ENCODE data around the gene SEPTIN3.
"Not testable (repeated sequence)": the region's sequence is repeated elsewhere in the genome, so short reads cannot be mapped to it uniquely, and the experiment has no call there.

SEPTIN3 gene

GRCh38 chr22:41948142-41948541, 21.1 kb upstream of the SEPTIN3 start:
- no peak overlapping the region for H3K4me3 ChIP-seq (ENCODE audit: low read length)
- H3K9ac ChIP-seq (ENCODE audit: low read length): no peak overlapping the region
- H3K27ac ChIP-seq (ENCODE audit: low read depth, low read length): no peak overlapping the region
- H3K4me1 ChIP-seq (ENCODE audit: control insufficient read depth, insufficient read depth, low read length): peaks cover 5% of the 10 kb centered on the region
- no peaks in the 10 kb centered on the region for H3K27me3 ChIP-seq (ENCODE audit: control insufficient read depth, insufficient read depth, low read length)
- no peaks in the 10 kb centered on the region for H3K36me3 ChIP-seq (ENCODE audit: control insufficient read depth, insufficient read depth, low read length)

GRCh38 chr22:41948928-41949296, 20.3 kb upstream of the SEPTIN3 start:
- H3K27me3 ChIP-seq (ENCODE audit: control insufficient read depth, insufficient read depth, low read length); H3K9ac ChIP-seq (ENCODE audit: low read length); H3K4me1 ChIP-seq (ENCODE audit: control insufficient read depth, insufficient read depth, low read length); H3K4me3 ChIP-seq (ENCODE audit: low read length); H3K36me3 ChIP-seq (ENCODE audit: control insufficient read depth, insufficient read depth, low read length); H3K27ac ChIP-seq (ENCODE audit: low read depth, low read length): not testable (repeated sequence)

- no peak overlapping the region for H3K27ac ChIP-seq (ENCODE audit: low read depth, low read length)
- H3K4me3 ChIP-seq (ENCODE audit: low read length): no peak overlapping the region
- H3K36me3 ChIP-seq (ENCODE audit: control insufficient read depth, insufficient read depth, low read length): no peaks in the 10 kb centered on the region
- peaks cover 5% of the 10 kb centered on the region for H3K4me1 ChIP-seq (ENCODE audit: control insufficient read depth, insufficient read depth, low read length)
- H3K9ac ChIP-seq (ENCODE audit: low read length): no peak overlapping the region
- no peaks in the 10 kb centered on the region for H3K27me3 ChIP-seq (ENCODE audit: control insufficient read depth, insufficient read depth, low read length)
Observed at GRCh38 chr22:41949297-41949965, 19.8 kb upstream of the SEPTIN3 start.

- no peaks in the 10 kb centered on the region for H3K4me1 ChIP-seq (ENCODE audit: control insufficient read depth, insufficient read depth, low read length)
- no peaks in the 10 kb centered on the region for H3K36me3 ChIP-seq (ENCODE audit: control insufficient read depth, insufficient read depth, low read length)
- H3K9ac ChIP-seq (ENCODE audit: low read length): no peak within 1 kb of the TSS
- no peak within 1 kb of the TSS for H3K4me3 ChIP-seq (ENCODE audit: low read length)
- no peak within 1 kb of the TSS for H3K27ac ChIP-seq (ENCODE audit: low read depth, low read length)
- no peaks in the 10 kb centered on the region for H3K27me3 ChIP-seq (ENCODE audit: control insufficient read depth, insufficient read depth, low read length)
Observed at GRCh38 chr22:41951898-41952474, 17.3 kb upstream of the SEPTIN3 start, which contains the start of gene SMIM45. Gene SMIM45 (plus strand): TSS chr22:41952150.

- H3K36me3 ChIP-seq (ENCODE audit: control insufficient read depth, insufficient read depth, low read length): no peaks in the 10 kb centered on the region
- no peak overlapping the region for H3K9ac ChIP-seq (ENCODE audit: low read length)
- no peaks in the 10 kb centered on the region for H3K4me1 ChIP-seq (ENCODE audit: control insufficient read depth, insufficient read depth, low read length)
- no peak overlapping the region for H3K27ac ChIP-seq (ENCODE audit: low read depth, low read length)
- H3K4me3 ChIP-seq (ENCODE audit: low read length): no peak overlapping the region
- no peaks in the 10 kb centered on the region for H3K27me3 ChIP-seq (ENCODE audit: control insufficient read depth, insufficient read depth, low read length)
Observed at GRCh38 chr22:41952713-41953112, 16.5 kb upstream of the SEPTIN3 start.

- Histone ChIP-seq H3K4me1 (ENCODE audit: control insufficient read depth, insufficient read depth, low read length) (no peaks in the 10 kb centered on the region), H3K27ac (ENCODE audit: low read depth, low read length) (no peak overlapping the region), H3K36me3 (ENCODE audit: control insufficient read depth, insufficient read depth, low read length) (no peaks in the 10 kb centered on the region), H3K9ac (ENCODE audit: low read length) (no peak overlapping the region), H3K27me3 (ENCODE audit: control insufficient read depth, insufficient read depth, low read length) (peaks cover 5% of the 10 kb centered on the region), H3K4me3 (ENCODE audit: low read length) (no peak overlapping the region)
Observed at GRCh38 chr22:41957941-41958556, 11.2 kb upstream of the SEPTIN3 start.

DNA sequence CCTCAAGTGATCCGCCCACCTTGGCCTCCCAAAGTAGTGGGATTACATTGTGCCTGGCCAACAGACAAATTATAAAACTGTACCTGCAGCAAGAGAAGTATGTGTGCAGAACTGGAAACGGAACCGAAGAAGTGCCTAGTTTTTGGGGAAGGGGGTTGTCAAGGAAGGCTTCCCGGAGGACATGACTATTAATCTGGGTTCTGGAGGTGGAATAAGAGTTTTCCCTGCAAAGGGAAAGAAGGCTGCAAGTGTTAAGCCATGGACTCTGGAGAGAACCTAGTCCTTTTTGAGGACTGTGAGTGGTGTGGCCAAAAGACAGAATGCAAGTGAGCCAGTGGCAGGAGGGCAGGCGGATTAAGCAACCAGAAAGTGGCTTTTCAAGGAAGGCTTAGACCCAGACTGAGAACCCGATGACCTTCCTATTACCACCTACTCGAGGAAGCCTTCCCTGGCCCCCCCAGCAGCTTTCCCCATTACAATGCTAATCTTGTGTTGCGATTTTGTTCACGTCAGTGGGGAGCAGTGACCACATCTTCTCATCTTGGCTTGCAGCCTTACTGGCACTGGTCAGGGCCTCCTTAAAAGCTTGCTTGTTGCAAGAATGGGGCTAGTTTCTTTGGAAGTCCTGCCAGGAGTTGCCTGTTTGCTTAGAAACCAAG, 5.7 kb upstream of the SEPTIN3 start:
- no peaks in the 10 kb centered on the region for H3K4me1 ChIP-seq (ENCODE audit: control insufficient read depth, insufficient read depth, low read length)
- H3K4me3 ChIP-seq (ENCODE audit: low read length): no peak overlapping the region
- H3K27ac ChIP-seq (ENCODE audit: low read depth, low read length): no peak overlapping the region
- H3K36me3 ChIP-seq (ENCODE audit: control insufficient read depth, insufficient read depth, low read length): no peaks in the 10 kb centered on the region
- H3K27me3 ChIP-seq (ENCODE audit: control insufficient read depth, insufficient read depth, low read length): no peaks in the 10 kb centered on the region
- no peak overlapping the region for H3K9ac ChIP-seq (ENCODE audit: low read length)

GRCh38 chr22:41964112-41964491, 5.1 kb upstream of the SEPTIN3 start:
- Histone ChIP-seq H3K4me1 (ENCODE audit: control insufficient read depth, insufficient read depth, low read length) (no peaks in the 10 kb centered on the region), H3K9ac (ENCODE audit: low read length) (no peak overlapping the region), H3K27me3 (ENCODE audit: control insufficient read depth, insufficient read depth, low read length) (no peaks in the 10 kb centered on the region), H3K4me3 (ENCODE audit: low read length) (no peak overlapping the region), H3K36me3 (ENCODE audit: control insufficient read depth, insufficient read depth, low read length) (no peaks in the 10 kb centered on the region), H3K27ac (ENCODE audit: low read depth, low read length) (no peak overlapping the region)

- no peaks in the 10 kb centered on the region for H3K4me1 ChIP-seq (ENCODE audit: control insufficient read depth, insufficient read depth, low read length)
- no peak overlapping the region for H3K27ac ChIP-seq (ENCODE audit: low read depth, low read length)
- peaks cover 5% of the 10 kb centered on the region for H3K27me3 ChIP-seq (ENCODE audit: control insufficient read depth, insufficient read depth, low read length)
- no peaks in the 10 kb centered on the region for H3K36me3 ChIP-seq (ENCODE audit: control insufficient read depth, insufficient read depth, low read length)
- H3K9ac ChIP-seq (ENCODE audit: low read length): no peak overlapping the region
- no peak overlapping the region for H3K4me3 ChIP-seq (ENCODE audit: low read length)
Observed at GRCh38 chr22:41966225-41966606, 3.0 kb upstream of the SEPTIN3 start.

GRCh38 chr22:41966607-41967240, 2.5 kb upstream of the SEPTIN3 start:
- H3K36me3 ChIP-seq (ENCODE audit: control insufficient read depth, insufficient read depth, low read length): no peaks in the 10 kb centered on the region
- no peak overlapping the region for H3K4me3 ChIP-seq (ENCODE audit: low read length)
- no peak overlapping the region for H3K9ac ChIP-seq (ENCODE audit: low read length)
- no peaks in the 10 kb centered on the region for H3K4me1 ChIP-seq (ENCODE audit: control insufficient read depth, insufficient read depth, low read length)
- H3K27me3 ChIP-seq (ENCODE audit: control insufficient read depth, insufficient read depth, low read length): peaks cover 6% of the 10 kb centered on the region
- H3K27ac ChIP-seq (ENCODE audit: low read depth, low read length): no peak overlapping the region

- Histone ChIP-seq H3K27ac (ENCODE audit: low read depth, low read length) (no peak overlapping the region), H3K36me3 (ENCODE audit: control insufficient read depth, insufficient read depth, low read length) (no peaks in the 10 kb centered on the region), H3K4me3 (ENCODE audit: low read length) (no peak overlapping the region), H3K27me3 (ENCODE audit: control insufficient read depth, insufficient read depth, low read length) (peaks cover 6% of the 10 kb centered on the region), H3K4me1 (ENCODE audit: control insufficient read depth, insufficient read depth, low read length) (no peaks in the 10 kb centered on the region), H3K9ac (ENCODE audit: low read length) (no peak overlapping the region)
Observed at GRCh38 chr22:41968601-41969000, 642 bp upstream of the SEPTIN3 start.

- Histone ChIP-seq H3K27ac (ENCODE audit: low read depth, low read length) (no peak overlapping the region), H3K4me1 (ENCODE audit: control insufficient read depth, insufficient read depth, low read length) (no peaks in the 10 kb centered on the region), H3K27me3 (ENCODE audit: control insufficient read depth, insufficient read depth, low read length) (peaks cover 11% of the 10 kb centered on the region), H3K36me3 (ENCODE audit: control insufficient read depth, insufficient read depth, low read length) (no peaks in the 10 kb centered on the region), H3K4me3 (ENCODE audit: low read length) (no peak overlapping the region), H3K9ac (ENCODE audit: low read length) (no peak overlapping the region)
Observed at GRCh38 chr22:41970601-41971000, 1.4 kb downstream of the SEPTIN3 start.

All from rectal smooth muscle tissue (tissue), 1 donor.